Retinal pigment epithelial cell (primary cell): ENCODE data around the gene GALNT9.

Source experiments
- DNase-seq: peaks from one replicate; pipeline ENCODE4 v3.0.0-alpha.2; 2010; ENCODE audit warnings: low read depth
- H3K4me3 ChIP-seq: 2 replicates; pipeline ENCODE4 v1.5.1; 2011; ENCODE audit warnings: mild to moderate bottlenecking, low read length, control low read depth, moderate library complexity
- CTCF ChIP-seq: conservative IDR thresholded peaks from 2 replicates; pipeline ENCODE4 v1.5.1; 2011; ENCODE audit warnings: low read depth, low read length, control low read depth, inconsistent platforms

The GALNT9 gene

DNA sequence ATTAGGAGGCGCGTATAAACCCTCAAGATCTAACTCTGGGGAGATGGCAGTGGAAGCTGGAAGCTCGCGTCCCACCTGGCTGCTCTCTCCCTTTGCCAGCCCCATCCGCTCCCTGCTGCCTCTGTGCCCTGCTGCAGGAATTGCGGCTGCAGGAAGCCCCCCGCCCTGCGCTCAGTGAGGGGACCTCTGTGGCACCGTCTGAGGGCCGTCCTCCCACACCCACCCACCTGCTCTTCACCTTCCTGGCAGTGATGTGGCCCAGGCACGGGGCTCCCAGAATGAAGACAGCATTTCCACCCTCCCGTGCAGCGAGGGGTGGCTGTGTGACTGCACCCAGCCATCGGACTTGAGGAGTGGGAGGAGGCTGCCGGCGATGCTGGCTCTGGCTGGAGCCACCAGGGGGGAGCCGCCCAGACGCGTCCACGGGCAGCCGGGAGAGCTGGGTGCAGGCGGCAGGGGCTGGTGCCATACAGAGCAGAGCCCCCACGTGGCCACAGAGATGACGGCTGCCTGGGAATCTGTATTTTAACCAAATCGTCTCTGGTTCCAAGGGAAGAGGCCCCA is 28.3 kb upstream of the GALNT9 start:
- no peak for DNase-seq
- no peak for TF ChIP-seq CTCF
- H3K4me3 ChIP-seq: no peak overlapping the region

DNA sequence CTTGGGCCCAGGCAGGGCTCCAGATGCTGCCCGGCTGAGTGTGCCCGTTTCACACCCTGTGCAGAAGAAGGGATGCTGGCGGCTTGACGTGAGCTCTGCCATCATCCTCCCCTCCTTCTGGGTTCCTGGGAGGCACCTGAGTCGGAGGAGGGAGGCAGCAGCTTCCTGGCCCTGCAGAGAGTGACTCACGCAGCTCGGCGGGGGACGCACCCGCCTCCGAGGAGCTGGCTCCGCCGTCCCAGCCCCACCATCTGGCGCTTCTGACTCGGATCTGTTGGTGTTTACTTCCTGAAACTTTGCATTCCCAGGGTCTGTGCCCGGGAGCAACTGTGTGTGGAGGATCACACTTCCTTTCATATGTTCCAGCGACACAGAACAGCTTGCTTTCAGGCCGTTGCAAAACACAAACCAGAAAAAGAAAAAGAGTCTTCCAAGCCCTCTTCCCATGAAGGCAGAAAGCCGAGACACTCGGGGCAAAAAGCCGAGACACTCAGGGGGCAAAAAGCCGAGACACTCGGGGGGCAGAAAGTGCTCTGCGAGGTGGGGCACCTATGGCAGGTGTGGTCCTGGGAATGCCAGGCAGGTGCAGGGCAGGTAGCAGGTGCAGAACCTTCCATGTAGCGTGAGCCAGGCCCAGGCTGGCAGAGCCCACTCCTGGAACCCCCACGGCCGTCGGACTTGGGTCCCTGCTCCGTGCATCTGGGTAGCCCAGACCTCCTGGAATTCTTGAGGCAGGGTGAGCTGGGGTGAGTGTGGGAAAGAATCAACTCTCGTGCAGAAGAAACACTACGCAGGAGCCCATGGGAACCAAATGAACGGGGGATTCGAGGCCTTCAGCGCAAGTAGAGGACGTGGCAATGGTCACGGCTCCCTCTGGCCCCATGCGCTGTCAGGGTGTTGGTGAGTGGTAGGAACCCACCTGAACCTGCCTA is 27.6 kb upstream of the GALNT9 start:
- no peak overlapping the region for H3K4me3 ChIP-seq
- no peak for TF ChIP-seq CTCF
- DNase-seq: no peak

DNA sequence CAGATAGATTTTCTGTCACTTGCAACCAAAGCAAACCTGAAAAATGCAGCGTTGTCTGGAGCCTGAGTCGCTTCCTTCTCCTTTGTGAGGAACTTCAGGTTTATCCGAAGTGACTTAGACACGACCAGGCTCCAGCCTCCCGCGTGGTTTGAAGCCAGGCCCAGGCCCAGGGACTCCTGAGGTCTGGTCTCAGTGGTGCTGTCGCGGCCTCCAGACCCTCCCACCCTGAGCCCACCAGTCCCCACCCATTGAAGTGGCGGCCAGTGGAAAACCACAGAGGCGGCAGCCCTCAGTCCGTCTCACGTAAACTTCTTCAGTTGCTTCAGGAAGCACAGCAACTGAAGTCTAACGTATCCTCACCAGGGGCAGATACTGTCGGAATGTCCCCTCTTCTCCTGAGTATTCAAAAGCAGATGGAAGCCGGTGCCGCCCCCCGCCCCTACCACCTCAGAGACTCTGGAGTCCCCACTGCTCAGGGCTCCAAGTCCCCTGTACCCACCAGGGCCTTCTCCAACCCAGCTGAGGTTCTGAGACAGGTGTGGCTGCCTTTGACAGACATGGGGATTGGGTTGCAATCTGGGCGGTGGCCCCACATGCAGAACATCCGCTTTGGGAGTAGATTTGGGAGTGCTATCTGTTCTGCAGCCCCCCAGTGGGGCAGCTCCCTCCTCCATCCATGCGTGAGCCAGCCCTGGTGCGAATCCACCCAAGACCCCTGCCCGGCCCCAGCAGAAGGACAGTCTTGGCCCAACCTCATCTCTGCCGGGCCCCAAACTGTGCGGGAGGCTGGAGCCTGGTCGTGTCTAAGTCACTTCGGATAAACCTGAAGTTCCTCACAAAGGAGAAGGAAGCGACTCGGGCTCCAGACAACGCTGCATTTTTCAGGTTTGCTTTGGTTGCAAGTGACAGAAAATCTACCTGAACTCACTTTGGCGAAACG is 26.6 kb upstream of the GALNT9 start:
- TF ChIP-seq CTCF: no peak

GRCh38 chr12:132354982-132355680 is 25.7 kb upstream of the GALNT9 start:
- no peak for DNase-seq
- TF ChIP-seq CTCF: no peak
- H3K4me3 ChIP-seq: no peak overlapping the region

More for the DNA sequence above, 26.6 kb upstream of the GALNT9 start:
- no peak overlapping the region for H3K4me3 ChIP-seq
- DNase-seq: no peak

DNA sequence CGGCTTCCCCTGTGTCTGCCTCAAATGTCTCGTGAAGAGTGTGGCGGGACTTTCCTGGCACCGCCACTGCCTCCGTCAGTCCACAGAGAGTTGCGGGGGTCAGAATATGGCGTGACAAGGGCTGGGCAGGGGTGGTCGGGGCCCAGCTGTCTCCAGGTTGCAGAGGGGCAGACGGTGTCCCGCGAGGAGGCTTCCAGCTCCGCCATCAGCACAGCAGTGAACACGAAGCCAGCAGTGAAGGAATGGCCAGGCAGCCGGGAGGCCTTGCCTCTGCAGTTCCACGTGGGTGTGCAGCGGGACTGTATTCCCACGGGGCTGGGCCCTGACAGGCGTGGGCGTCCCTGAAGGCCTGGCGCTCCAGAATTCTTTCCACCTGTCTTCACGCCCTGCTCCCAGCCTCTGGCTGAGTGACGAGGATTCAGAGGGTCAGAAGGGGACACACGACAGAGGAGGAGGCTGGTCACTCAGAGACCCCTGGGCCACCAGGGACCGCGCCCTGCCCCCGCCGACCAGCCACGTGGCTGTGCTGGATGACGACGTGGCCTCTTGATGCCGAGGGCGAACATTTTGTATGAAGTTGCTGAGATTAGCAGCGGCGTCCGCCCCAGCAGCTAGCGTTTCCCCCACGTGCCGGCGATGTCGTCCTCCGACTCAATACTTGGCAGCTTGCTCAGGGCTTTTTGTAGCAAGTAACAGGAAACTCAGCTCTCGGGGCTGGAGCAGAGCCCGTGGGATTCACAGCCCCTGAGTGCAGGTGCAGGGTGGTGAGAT is 25.0 kb upstream of the GALNT9 start:
- TF ChIP-seq CTCF: no peak
- no peak for DNase-seq
- H3K4me3 ChIP-seq: no peak overlapping the region

DNA sequence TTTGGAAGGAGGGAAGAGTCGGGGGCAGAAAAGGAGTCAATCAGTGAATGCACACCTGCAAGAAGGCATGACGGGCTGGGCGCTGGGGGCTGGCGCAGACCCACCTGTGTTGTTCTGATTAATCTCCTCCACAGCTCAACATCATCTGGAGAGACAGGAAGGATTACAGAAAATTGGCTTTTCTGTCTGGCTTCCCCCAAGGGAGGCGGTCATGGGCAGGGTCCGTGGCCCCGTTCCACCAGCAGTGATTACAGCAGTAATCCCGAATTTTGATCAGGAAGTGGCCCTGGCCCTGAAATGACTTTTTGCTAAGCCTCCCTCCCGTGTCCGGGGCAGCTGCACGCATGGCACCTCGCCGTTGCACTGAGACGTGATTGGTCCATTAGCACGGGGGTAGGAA is 24.4 kb upstream of the GALNT9 start:
- H3K4me3 ChIP-seq: no peak overlapping the region
- DNase-seq: no peak
- no peak for TF ChIP-seq CTCF
